Endothelial cell of coronary artery (primary cell): ENCODE measurements around the gene FOXB1. TPM values are rescaled to one million over a fixed set of nuclear protein-coding genes. Genes with fewer than 3 reads are reported as not detected.

Source experiments
- total RNA-seq: library from RNA; depleted of rRNA; stranded (reverse); fragments of >200 nt; gene quantifications from 2 replicates; pipeline ENCODE4 v1.2.3, GENCODE V29; 2014

Gene FOXB1
- total RNA-seq: not detected in 2 replicates

DNA sequence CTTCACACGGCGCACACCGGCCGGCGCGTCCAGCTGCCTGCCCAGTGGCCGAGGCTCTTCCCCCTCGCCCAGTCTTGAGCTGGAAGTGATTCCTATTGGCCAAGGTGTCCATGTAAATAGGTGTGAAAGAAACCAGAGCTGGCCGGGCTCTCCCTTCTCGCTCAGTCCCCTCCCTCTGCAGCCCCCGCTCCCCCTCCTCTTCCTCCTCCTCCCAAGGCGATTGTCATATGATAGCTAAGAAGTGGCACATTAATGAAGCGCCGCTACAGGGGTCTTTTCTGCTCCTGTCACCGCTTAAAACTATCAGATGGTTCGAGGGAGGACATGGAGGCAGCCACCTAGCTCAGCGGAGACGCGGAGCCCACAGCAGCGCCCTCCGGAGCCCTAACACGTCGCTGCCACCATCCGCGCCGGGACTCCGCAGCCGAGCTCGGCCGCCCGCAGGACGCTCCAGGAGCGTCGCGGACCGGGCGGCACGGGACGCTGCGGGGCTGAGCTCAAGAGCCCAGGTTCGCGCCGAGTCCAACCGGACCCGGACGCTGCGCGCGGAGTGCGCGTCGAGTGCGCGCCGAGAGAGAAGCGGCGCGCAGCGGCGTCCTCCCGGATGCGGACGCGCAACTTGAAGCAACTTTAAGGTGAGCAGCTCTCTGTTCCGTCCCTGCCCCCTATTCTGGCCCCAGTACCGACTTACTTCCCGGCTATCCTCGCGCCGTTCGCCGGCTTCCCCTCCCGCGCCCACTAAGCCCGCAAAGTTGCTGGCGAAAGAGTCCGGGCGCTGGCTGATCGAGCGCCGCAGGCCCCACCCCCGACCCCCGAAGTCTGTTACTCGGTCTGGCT, at the start of gene FOXB1:
FOXB1 (plus strand) TSS at position 303 of the 837 bp plus-strand sequence. CDS start 653 bp downstream, outside the sequence.

